BLaER1 (cell line): ENCODE measurements around the gene USP14.

Experiments
- H3K27ac ChIP-seq: shearing (Covaris generic); formaldehyde crosslinking; 2 replicates; pipeline ENCODE4 v1.8.1; 2022
- H3K27me3 ChIP-seq: shearing (Covaris generic); formaldehyde crosslinking; 2 replicates; pipeline ENCODE4 v1.8.1; 2022
- H3K36me3 ChIP-seq: shearing (Covaris generic); formaldehyde crosslinking; 2 replicates; pipeline ENCODE4 v1.8.1; 2022
- H3K4me1 ChIP-seq: shearing (Covaris generic); formaldehyde crosslinking; 2 replicates; pipeline ENCODE4 v1.8.1; 2022
- H3K4me2 ChIP-seq: shearing (Covaris generic); formaldehyde crosslinking; 2 replicates; pipeline ENCODE4 v1.8.1; 2022
- H3K4me3 ChIP-seq: shearing (Covaris generic); formaldehyde crosslinking; 2 replicates; pipeline ENCODE4 v1.8.1; 2022
- H3K9ac ChIP-seq: shearing (Covaris generic); formaldehyde crosslinking; 2 replicates; pipeline ENCODE4 v1.8.1; 2022
- H3K9me3 ChIP-seq: shearing (Covaris generic); formaldehyde crosslinking; 2 replicates; pipeline ENCODE4 v1.8.1; 2022
- H4K20me1 ChIP-seq: shearing (Covaris generic); formaldehyde crosslinking; 2 replicates; pipeline ENCODE4 v1.8.1; 2022
- Cebpa-rat ChIP-seq: shearing (Covaris generic); IDR thresholded peaks from 2 replicates; pipeline ENCODE4 v1.8.1; 2022

The USP14 gene

GRCh38 chr18:220708-221107, 62.4 kb downstream of the USP14 start:
- Histone ChIP-seq H3K36me3 (peaks cover 81% of the 10 kb centered on the region), H3K9me3 (peaks cover 9% of the 10 kb centered on the region), H3K4me1 (no peaks in the 10 kb centered on the region), H3K27me3 (no peaks in the 10 kb centered on the region), H3K27ac (no peak overlapping the region), H3K4me2 (no peak overlapping the region), H3K9ac (no peak overlapping the region), H4K20me1 (no peaks in the 10 kb centered on the region), H3K4me3 (no peak overlapping the region)
- TF ChIP-seq Cebpa-rat: no peak

DNA sequence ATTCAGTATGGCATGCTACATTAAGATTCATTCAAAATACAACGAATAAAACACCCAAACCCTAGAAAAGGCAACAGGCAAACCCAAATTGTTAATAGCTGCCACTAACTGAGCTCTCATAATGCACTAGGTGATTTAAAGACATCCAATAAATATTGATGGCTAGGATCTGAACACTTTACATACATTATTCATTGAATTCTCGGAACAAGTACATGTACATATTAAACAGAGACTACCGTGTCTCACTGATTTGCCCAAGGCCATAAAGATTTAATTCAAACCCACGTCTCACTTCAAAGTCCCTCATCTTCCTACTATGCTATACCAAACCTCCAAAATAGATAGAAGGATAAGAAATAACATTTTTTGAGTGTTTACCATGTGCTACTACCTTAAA, 67.4 kb downstream of the USP14 start:
- Histone ChIP-seq H3K36me3 (peaks cover 88% of the 10 kb centered on the region), H3K9ac (no peak overlapping the region), H3K4me3 (no peak overlapping the region), H3K9me3 (no peaks in the 10 kb centered on the region), H3K4me1 (no peaks in the 10 kb centered on the region), H3K27me3 (no peaks in the 10 kb centered on the region), H3K27ac (no peak overlapping the region), H3K4me2 (no peak overlapping the region), H4K20me1 (no peaks in the 10 kb centered on the region)
- TF ChIP-seq Cebpa-rat: no peak

DNA sequence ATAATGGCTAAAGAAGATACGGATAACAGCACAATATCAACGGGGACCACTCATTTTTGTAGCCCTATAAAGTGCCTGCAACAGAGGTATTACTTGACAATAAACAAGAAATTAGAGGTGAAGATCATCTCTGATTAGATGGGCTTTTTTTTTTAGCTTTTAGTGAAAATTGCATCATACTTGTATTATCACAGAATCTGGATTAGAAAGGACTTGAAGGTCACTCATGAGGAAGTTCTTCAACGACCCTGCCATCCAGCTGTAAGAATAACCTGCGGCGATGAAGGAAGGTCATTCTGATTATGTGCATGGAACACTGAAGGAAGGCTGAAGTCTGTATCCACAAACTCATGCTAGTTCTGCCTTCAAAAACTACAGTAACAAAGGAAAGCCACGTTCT, 69.0 kb downstream of the USP14 start:
- no peaks in the 10 kb centered on the region for H3K4me1 ChIP-seq
- H4K20me1 ChIP-seq: no peaks in the 10 kb centered on the region
- no peak overlapping the region for H3K27ac ChIP-seq
- H3K9ac ChIP-seq: no peak overlapping the region
- no peak for TF ChIP-seq Cebpa-rat
- no peak overlapping the region for H3K4me2 ChIP-seq
- peaks cover 88% of the 10 kb centered on the region for H3K36me3 ChIP-seq
- no peaks in the 10 kb centered on the region for H3K27me3 ChIP-seq
- H3K9me3 ChIP-seq: no peaks in the 10 kb centered on the region
- H3K4me3 ChIP-seq: no peak overlapping the region

- no peak overlapping the region for H3K27ac ChIP-seq
- peaks cover 83% of the 10 kb centered on the region for H3K36me3 ChIP-seq
- no peak overlapping the region for H3K4me3 ChIP-seq
- no peak for TF ChIP-seq Cebpa-rat
- no peaks in the 10 kb centered on the region for H3K27me3 ChIP-seq
- no peaks in the 10 kb centered on the region for H3K9me3 ChIP-seq
- H3K4me2 ChIP-seq: no peak overlapping the region
- H4K20me1 ChIP-seq: no peaks in the 10 kb centered on the region
- no peaks in the 10 kb centered on the region for H3K4me1 ChIP-seq
- H3K9ac ChIP-seq: no peak overlapping the region
Measured at GRCh38 chr18:227902-228301, 69.5 kb downstream of the USP14 start.

DNA sequence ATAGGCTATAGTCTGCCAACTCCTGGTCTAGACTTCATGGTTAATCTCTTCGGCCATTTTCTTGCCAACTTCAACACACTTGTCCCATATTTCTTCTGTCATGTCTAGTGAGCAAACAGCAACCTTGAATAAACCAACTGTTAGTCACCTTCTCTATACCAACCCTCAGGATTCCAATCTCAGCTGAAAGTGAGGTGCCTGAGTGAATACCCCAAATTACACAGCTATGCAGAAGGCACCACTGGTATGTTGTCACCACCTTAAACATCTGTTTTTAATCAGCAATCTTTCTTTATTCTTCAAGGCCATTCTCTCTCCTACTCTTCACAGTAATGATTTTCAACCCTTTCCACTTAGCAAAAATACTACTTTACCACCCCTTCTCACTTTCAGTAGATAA, 70.2 kb downstream of the USP14 start:
- Histone ChIP-seq H3K27me3 (no peaks in the 10 kb centered on the region), H3K9me3 (no peaks in the 10 kb centered on the region), H3K4me1 (no peaks in the 10 kb centered on the region), H4K20me1 (no peaks in the 10 kb centered on the region), H3K9ac (no peak overlapping the region), H3K4me2 (no peak overlapping the region), H3K4me3 (no peak overlapping the region), H3K27ac (no peak overlapping the region), H3K36me3 (peaks cover 76% of the 10 kb centered on the region)
- TF ChIP-seq Cebpa-rat: no peak

GRCh38 chr18:231563-231962, 73.2 kb downstream of the USP14 start:
- Histone ChIP-seq H3K27me3 (no peaks in the 10 kb centered on the region), H3K4me1 (no peaks in the 10 kb centered on the region), H3K9me3 (no peaks in the 10 kb centered on the region), H3K4me3 (no peak overlapping the region), H3K36me3 (peaks cover 48% of the 10 kb centered on the region), H3K9ac (no peak overlapping the region), H4K20me1 (no peaks in the 10 kb centered on the region), H3K27ac (no peak overlapping the region), H3K4me2 (no peak overlapping the region)
- TF ChIP-seq Cebpa-rat: no peak

DNA sequence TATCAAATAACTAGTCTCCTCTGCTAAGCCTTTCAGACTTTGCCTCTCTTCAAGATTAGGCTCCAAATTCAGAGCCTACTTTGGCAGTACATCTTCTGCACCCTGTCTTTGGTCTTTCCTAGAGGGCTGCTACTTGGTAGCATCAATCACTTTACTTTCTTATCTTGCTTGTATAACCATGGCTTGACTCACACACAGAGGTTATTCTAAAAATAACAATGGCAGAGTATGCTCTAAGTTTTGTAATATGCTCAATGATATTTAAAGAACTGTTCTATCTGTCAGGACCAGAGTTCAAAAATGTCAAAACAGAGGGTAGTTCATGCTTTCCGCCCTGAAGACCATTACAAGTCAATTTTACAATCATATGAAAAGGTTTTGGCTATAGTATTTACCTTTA, 81.8 kb downstream of the USP14 start:
- Histone ChIP-seq H3K4me1 (no peaks in the 10 kb centered on the region), H3K9me3 (no peaks in the 10 kb centered on the region), H3K4me3 (no peak overlapping the region), H3K27ac (no peak overlapping the region), H3K27me3 (no peaks in the 10 kb centered on the region), H3K4me2 (no peak overlapping the region), H4K20me1 (no peaks in the 10 kb centered on the region), H3K36me3 (peaks cover 78% of the 10 kb centered on the region), H3K9ac (no peak overlapping the region)
- TF ChIP-seq Cebpa-rat: no peak

DNA sequence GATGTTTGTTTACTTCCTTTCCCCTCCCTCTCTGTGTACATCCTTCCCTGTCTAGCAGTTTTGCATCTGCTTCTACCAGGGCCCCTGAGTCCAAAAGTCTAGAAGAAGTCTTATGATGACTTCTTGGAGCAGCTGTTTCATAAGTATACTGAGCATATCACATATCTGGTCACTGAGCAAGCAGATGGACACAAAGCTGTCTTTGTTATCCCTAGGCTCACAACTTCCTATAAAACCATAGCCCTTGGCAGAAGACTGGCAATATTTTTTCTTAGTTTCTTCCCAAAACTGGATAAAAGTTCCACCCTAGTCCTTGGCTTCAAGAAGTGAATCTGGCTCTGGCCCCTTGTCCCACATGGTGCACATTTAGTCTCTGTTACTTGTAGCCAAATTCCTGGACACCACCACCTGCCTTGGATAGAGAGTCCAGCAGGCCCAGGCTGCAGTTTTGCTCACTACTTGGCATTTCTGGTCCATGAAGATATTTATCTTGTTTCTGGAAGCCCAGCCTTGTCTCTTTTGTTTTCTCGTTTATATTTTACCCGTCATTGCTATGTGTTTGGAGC, 87.0 kb downstream of the USP14 start:
- no peaks in the 10 kb centered on the region for H3K4me1 ChIP-seq
- H3K36me3 ChIP-seq: peaks cover 94% of the 10 kb centered on the region
- no peaks in the 10 kb centered on the region for H3K27me3 ChIP-seq
- no peaks in the 10 kb centered on the region for H4K20me1 ChIP-seq
- H3K9ac ChIP-seq: no peak overlapping the region
- no peak overlapping the region for H3K27ac ChIP-seq
- H3K9me3 ChIP-seq: no peaks in the 10 kb centered on the region
- TF ChIP-seq Cebpa-rat: no peak
- H3K4me2 ChIP-seq: no peak overlapping the region
- no peak overlapping the region for H3K4me3 ChIP-seq

DNA sequence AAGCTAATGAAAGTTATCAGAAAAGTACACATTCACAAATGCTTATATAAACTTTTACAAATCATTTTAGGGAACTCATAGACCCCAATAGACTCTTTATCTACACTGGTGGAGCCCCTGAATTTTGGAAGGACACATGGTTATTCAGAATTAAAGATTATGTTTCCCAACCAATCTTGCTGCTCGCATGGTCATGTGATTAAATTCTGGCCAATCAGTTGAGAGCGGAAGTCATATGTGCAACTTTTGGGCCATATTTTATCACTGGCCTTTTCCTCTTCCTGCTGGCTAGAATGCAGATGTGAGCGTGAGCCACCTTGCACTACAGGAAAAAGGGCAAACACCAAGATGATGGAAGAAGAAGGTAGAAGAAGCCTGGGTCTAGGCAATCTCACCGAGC, 89.7 kb downstream of the USP14 start:
- H3K36me3 ChIP-seq: peaks cover 94% of the 10 kb centered on the region

DNA sequence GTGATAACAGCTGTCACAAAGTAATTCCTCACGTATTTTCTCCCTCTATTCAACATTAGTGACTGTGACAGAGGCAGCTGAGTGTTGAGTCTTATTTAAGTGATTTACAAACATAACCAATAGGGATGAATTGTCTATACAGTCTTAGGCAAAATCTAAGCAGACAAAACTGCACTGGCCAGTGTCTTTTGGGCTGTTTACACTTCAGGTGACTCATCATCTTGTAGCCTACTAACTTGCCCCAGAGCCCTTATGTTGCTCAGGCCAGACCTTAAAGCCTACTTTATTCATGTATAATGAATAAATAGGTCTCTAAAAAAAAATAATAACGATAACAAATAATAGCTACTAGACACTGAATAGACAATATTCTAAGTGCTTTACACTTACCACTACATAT, 92.3 kb downstream of the USP14 start:
- Histone ChIP-seq H4K20me1 (no peaks in the 10 kb centered on the region), H3K4me3 (no peak overlapping the region), H3K9me3 (0 out of 2 replicates have a peak, but pooled peaks cover 4% of the 10 kb centered on the region), H3K27ac (no peak overlapping the region), H3K4me2 (no peak overlapping the region), H3K27me3 (no peaks in the 10 kb centered on the region), H3K36me3 (peaks cover 94% of the 10 kb centered on the region), H3K9ac (no peak overlapping the region), H3K4me1 (no peaks in the 10 kb centered on the region)
- TF ChIP-seq Cebpa-rat: no peak

More for the DNA sequence above, 89.7 kb downstream of the USP14 start:
- no peak for TF ChIP-seq Cebpa-rat
- H3K4me3 ChIP-seq: no peak overlapping the region
- H3K4me2 ChIP-seq: no peak overlapping the region
- no peak overlapping the region for H3K27ac ChIP-seq
- no peaks in the 10 kb centered on the region for H4K20me1 ChIP-seq
- no peaks in the 10 kb centered on the region for H3K9me3 ChIP-seq
- no peaks in the 10 kb centered on the region for H3K4me1 ChIP-seq
- H3K27me3 ChIP-seq: no peaks in the 10 kb centered on the region
- H3K9ac ChIP-seq: no peak overlapping the region

- Histone ChIP-seq H3K4me3 (no peak overlapping the region), H4K20me1 (no peaks in the 10 kb centered on the region), H3K36me3 (peaks cover 95% of the 10 kb centered on the region), H3K4me1 (no peaks in the 10 kb centered on the region), H3K27ac (no peak overlapping the region), H3K9ac (no peak overlapping the region), H3K9me3 (0 out of 2 replicates have a peak, but pooled peaks cover 4% of the 10 kb centered on the region), H3K4me2 (no peak overlapping the region), H3K27me3 (no peaks in the 10 kb centered on the region)
- no peak for TF ChIP-seq Cebpa-rat
Measured at GRCh38 chr18:251572-251971, 93.2 kb downstream of the USP14 start.
